SW 1271 (cell line): ENCODE measurements around the gene MYO7B.

Source experiments
- DNase-seq, 2 experiments: peaks; one replicate each; lab custom pipeline; 2025; lab: John Stamatoyannopoulos, UW

MYO7B gene

GRCh38 chr2:127681976-127682857 is 146.7 kb downstream of the MYO7B start:
- DNase-seq, result no peak

GRCh38 chr2:127683056-127683455 is 147.6 kb downstream of the MYO7B start:
- DNase-seq, result no peak

DNA sequence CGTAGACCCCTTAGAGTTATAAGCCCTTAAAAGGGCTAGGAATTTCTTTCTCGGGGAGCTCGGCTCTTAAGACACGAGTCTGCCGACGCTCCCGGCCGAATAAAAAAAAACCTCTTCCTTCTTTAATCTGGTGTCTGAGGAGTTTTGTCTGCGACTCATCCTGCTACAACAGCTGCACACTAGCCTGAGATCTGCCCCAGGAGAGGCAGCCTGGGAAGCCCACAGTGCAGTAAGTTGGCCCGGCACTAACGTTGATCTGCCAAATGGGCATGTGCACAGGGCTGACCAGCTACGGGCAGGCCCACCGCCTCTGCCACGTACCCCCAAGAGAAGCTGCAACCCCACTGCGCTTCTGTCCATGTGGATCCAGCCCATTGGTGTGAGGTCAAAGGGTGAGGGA is 148.3 kb downstream of the MYO7B start:
- no peak for DNase-seq

- no peak for DNase-seq
Observed at GRCh38 chr2:127685410-127686080, 150.1 kb downstream of the MYO7B start.
